GM10847 (cell line): ENCODE results near the gene DIP2C.

Source experiments
- POLR2A ChIP-seq: IDR thresholded peaks from 2 replicates; pipeline ENCODE4 v1.6.1; 2011; ENCODE audit not compliant: insufficient read length; ENCODE audit errors: extremely low read depth

The DIP2C gene

GRCh38 chr10:628386-629045 lies 61.0 kb downstream of the DIP2C start:
- no peak for TF ChIP-seq POLR2A

- no peak for TF ChIP-seq POLR2A
Observed at GRCh38 chr10:627032-627992, 62.2 kb downstream of the DIP2C start.

- no peak for TF ChIP-seq POLR2A
Observed at GRCh38 chr10:625751-626711, 63.4 kb downstream of the DIP2C start.

GRCh38 chr10:625333-625696 lies 64.2 kb downstream of the DIP2C start:
- no peak for TF ChIP-seq POLR2A

GRCh38 chr10:624605-625332 lies 64.7 kb downstream of the DIP2C start:
- TF ChIP-seq POLR2A: no peak

- TF ChIP-seq POLR2A: no peak
Observed at GRCh38 chr10:624312-624604, 65.2 kb downstream of the DIP2C start.

GRCh38 chr10:623477-624311 lies 65.8 kb downstream of the DIP2C start:
- no peak for TF ChIP-seq POLR2A

- no peak for TF ChIP-seq POLR2A
Observed at GRCh38 chr10:623014-623413, 66.5 kb downstream of the DIP2C start.

GRCh38 chr10:621981-622740 lies 67.3 kb downstream of the DIP2C start:
- TF ChIP-seq POLR2A: no peak

- TF ChIP-seq POLR2A: no peak
Observed at GRCh38 chr10:621513-621912, 68.0 kb downstream of the DIP2C start.

GRCh38 chr10:620971-621370 lies 68.5 kb downstream of the DIP2C start:
- no peak for TF ChIP-seq POLR2A

GRCh38 chr10:620417-620816 lies 69.1 kb downstream of the DIP2C start:
- no peak for TF ChIP-seq POLR2A

- TF ChIP-seq POLR2A: no peak
Observed at GRCh38 chr10:619710-620109, 69.8 kb downstream of the DIP2C start.
